T-helper 1 cell treated with Interleukin-12 subunit alpha and Interleukin-12 subunit beta and Interleukin-4 antibody, amounts not matched to agents 30 μg/mL and 1 μg/mL, for 36 hours (primary cell): ENCODE data around the gene ZNF574.

Experiments
- H3K27ac Mint-ChIP-seq: one replicate; pipeline ENCODE4 v1.8.0; 2021; ENCODE audit warnings: mild to moderate bottlenecking, mixed read lengths
- H3K27me3 Mint-ChIP-seq: one replicate; pipeline ENCODE4 v1.8.0; 2021; ENCODE audit warnings: low read depth, mixed read lengths
- H3K36me3 Mint-ChIP-seq: one replicate; pipeline ENCODE4 v1.8.0; 2021; ENCODE audit warnings: low read depth, mixed read lengths
- H3K4me1 Mint-ChIP-seq: one replicate; pipeline ENCODE4 v1.8.0; 2021; ENCODE audit warnings: low read depth, mixed read lengths
- H3K4me3 Mint-ChIP-seq: one replicate; pipeline ENCODE4 v1.8.0; 2021; ENCODE audit warnings: mild to moderate bottlenecking, moderate library complexity, mixed read lengths
- H3K9me3 Mint-ChIP-seq: one replicate; pipeline ENCODE4 v1.8.0; 2021; ENCODE audit warnings: mixed read lengths

The ZNF574 gene

DNA sequence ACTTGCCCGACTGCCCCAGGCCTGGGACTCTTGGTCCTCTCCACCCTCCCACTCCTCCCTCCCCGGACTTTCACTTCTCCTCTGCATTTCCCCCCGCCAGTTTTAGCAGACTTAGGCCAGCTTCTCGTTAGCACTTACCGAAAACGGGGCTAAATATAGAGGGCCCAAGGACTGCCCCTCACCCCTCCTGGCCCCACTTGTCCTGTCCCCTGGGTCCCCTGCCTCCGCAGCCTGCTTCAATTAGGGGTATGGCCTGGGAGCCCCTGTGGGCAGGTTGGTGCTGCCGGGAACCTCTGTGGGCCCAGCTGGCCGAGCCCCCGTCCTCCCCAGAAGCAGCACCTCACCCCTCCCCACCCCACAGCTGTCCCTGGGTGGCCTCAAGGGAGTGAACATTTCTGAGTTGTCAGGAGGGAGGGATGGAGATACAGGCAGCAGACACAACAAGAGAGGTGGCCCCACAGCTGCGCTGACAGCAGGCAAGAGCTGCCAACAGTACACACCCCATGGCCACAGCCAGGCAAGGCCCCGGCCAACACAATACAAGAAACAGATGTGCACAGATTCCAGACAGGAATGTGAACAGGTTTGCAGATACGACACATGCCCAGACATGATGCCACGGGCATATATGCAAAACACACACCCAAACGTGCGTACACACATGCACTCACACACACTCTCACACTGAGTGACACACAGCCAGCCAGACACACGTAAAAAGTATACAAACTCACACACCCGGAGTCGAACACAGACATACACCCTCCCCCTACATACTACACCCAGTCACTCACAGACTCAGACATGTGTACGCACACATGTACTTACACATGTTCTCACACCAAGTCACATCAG is 53.7 kb downstream of the ZNF574 start:
- Mint-ChIP-seq H3K36me3 (peaks cover 11% of the 10 kb centered on the region), H3K4me3 (peak overlapping the region; percentile 82), H3K4me1 (peaks cover 35% of the 10 kb centered on the region), H3K27ac (no peak overlapping the region), H3K27me3 (no peaks in the 10 kb centered on the region), H3K9me3 (no peaks in the 10 kb centered on the region)

DNA sequence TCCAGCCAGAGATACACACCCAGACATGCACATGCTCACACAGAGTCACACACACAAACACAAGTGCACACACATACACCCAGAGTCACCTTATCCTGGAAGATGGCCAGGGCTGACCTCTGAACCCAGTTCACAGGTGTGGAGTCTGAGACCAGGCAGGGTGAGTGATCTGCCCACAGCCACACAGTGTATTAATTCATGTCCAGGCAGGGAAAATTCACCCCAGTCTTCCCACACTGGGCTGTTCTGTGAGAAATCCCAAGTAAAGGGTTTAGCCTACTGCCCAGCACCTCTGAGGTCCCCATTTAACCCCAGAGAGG is 54.2 kb downstream of the ZNF574 start:
- Mint-ChIP-seq H3K27me3 (no peaks in the 10 kb centered on the region), H3K4me3 (peak overlapping the region; percentile 82), H3K36me3 (peaks cover 11% of the 10 kb centered on the region), H3K27ac (peak overlapping the region; percentile 43), H3K9me3 (no peaks in the 10 kb centered on the region), H3K4me1 (peaks cover 38% of the 10 kb centered on the region)
